Suppressor macrophage treated with lipopolysaccharide for 4 hours (primary cell): ENCODE data around the gene TRNAU1AP.
"Not testable (repeated sequence)": the region's sequence is repeated elsewhere in the genome, so short reads cannot be mapped to it uniquely, and the experiment has no call there.

Experiments
- DNase-seq: peaks from one replicate; pipeline ENCODE4 v3.0.0-alpha.2; 2020

The TRNAU1AP gene

GRCh38 chr1:28522537-28522936 lies 30.3 kb upstream of the TRNAU1AP start:
- DNase-seq, result not testable (repeated sequence)

GRCh38 chr1:28525002-28525642 lies 27.8 kb upstream of the TRNAU1AP start:
- not testable (repeated sequence) for DNase-seq

- DNase-seq, result no peak
Observed at GRCh38 chr1:28526886-28527285, 26.0 kb upstream of the TRNAU1AP start.

GRCh38 chr1:28530456-28530855 lies 22.4 kb upstream of the TRNAU1AP start:
- no peak for DNase-seq

- no peak for DNase-seq
Observed at GRCh38 chr1:28534671-28535070, 18.2 kb upstream of the TRNAU1AP start.

GRCh38 chr1:28535180-28535579 lies 17.7 kb upstream of the TRNAU1AP start:
- DNase-seq, result no peak

- DNase-seq, result no peak
Observed at GRCh38 chr1:28537457-28538199, 15.3 kb upstream of the TRNAU1AP start.

GRCh38 chr1:28538286-28538685 lies 14.6 kb upstream of the TRNAU1AP start:
- no peak for DNase-seq

- DNase-seq, result no peak
Observed at GRCh38 chr1:28540651-28541050, 12.2 kb upstream of the TRNAU1AP start.

GRCh38 chr1:28541414-28542015 lies 11.4 kb upstream of the TRNAU1AP start:
- not testable (repeated sequence) for DNase-seq

GRCh38 chr1:28545246-28545628 lies 7.6 kb upstream of the TRNAU1AP start:
- no peak for DNase-seq

- DNase-seq, result no peak
Observed at GRCh38 chr1:28548318-28548717, 4.6 kb upstream of the TRNAU1AP start.

- no peak for DNase-seq
Observed at GRCh38 chr1:28551381-28551780, 1.5 kb upstream of the TRNAU1AP start.

- DNase-seq, result no peak
Observed at GRCh38 chr1:28560886-28561285, 8.0 kb downstream of the TRNAU1AP start.

- no peak for DNase-seq
Observed at GRCh38 chr1:28564310-28564709, 11.4 kb downstream of the TRNAU1AP start.

- no peak for DNase-seq
Observed at GRCh38 chr1:28565040-28565439, 12.2 kb downstream of the TRNAU1AP start.

- DNase-seq, result no peak
Observed at GRCh38 chr1:28565726-28566125, 12.8 kb downstream of the TRNAU1AP start.

- no peak for DNase-seq
Observed at GRCh38 chr1:28566931-28567330, 14.0 kb downstream of the TRNAU1AP start.

- DNase-seq, result no peak
Observed at GRCh38 chr1:28571911-28572310, 19.0 kb downstream of the TRNAU1AP start.

GRCh38 chr1:28572891-28573290 lies 20.0 kb downstream of the TRNAU1AP start:
- peak; percentile 42 for DNase-seq

GRCh38 chr1:28573564-28573963 lies 20.7 kb downstream of the TRNAU1AP start:
- no peak for DNase-seq

GRCh38 chr1:28577052-28577678 lies 24.3 kb downstream of the TRNAU1AP start:
- DNase-seq, result peak; percentile 34

- no peak for DNase-seq
Observed at GRCh38 chr1:28577738-28578536, 25.1 kb downstream of the TRNAU1AP start.
